ENCODE results near the gene MFSD6.
"Not testable (repeated sequence)": the region's sequence is repeated elsewhere in the genome, so short reads cannot be mapped to it uniquely, and the experiment has no call there.

MFSD6 gene

GRCh38 chr2:190404487-190404886 is 3.7 kb upstream of the MFSD6 start:
- DNase-seq (ENCODE audit: insufficient read length, low spot score) (no peak), FAIRE-seq (no peak)

GRCh38 chr2:190405070-190405469 is 3.1 kb upstream of the MFSD6 start:
- DNase-seq (ENCODE audit: insufficient read length, low spot score), result no peak
- FAIRE-seq, result no peak

- no peak for DNase-seq (ENCODE audit: insufficient read length, low spot score)
- no peak for FAIRE-seq
These were observed 2.2 kb upstream of the MFSD6 start for GRCh38 chr2:190405995-190406394.

DNA sequence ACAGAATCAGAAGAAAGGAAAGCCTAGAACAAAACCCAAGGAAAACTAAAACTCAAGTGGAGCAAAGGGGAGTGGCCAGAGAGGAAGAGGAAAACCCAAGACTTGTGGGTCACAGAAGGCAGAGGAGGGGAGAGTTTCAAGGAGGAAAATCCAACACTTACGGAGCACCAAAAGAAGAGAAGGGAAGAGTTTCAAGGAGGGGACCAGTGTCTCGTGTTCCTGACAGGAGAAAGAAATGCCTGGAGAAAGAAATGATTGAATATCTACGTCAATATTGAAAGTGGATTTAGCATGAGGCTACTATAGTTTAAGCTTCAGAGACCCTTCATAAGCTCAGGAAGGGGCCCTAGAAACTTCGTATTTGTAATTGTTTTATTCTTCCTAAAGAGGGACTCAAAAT is 1.4 kb upstream of the MFSD6 start:
- no peak for FAIRE-seq
- DNase-seq (ENCODE audit: insufficient read length, low spot score), result no peak

GRCh38 chr2:190407246-190407661 is 901 bp upstream of the MFSD6 start:
- FAIRE-seq, result peak; percentile 38
- no peak for DNase-seq (ENCODE audit: insufficient read length, low spot score)

GRCh38 chr2:190408538-190409271 is 550 bp downstream of the MFSD6 start:
- FAIRE-seq, result no peak
- DNase-seq (ENCODE audit: insufficient read length, low spot score), result peak; percentile 64

- DNase-seq (ENCODE audit: insufficient read length, low spot score) (no peak), FAIRE-seq (no peak)
These were observed 1.5 kb downstream of the MFSD6 start for GRCh38 chr2:190409616-190410015.

GRCh38 chr2:190410166-190410565 is 2.0 kb downstream of the MFSD6 start:
- FAIRE-seq (no peak), DNase-seq (ENCODE audit: insufficient read length, low spot score) (no peak)

DNA sequence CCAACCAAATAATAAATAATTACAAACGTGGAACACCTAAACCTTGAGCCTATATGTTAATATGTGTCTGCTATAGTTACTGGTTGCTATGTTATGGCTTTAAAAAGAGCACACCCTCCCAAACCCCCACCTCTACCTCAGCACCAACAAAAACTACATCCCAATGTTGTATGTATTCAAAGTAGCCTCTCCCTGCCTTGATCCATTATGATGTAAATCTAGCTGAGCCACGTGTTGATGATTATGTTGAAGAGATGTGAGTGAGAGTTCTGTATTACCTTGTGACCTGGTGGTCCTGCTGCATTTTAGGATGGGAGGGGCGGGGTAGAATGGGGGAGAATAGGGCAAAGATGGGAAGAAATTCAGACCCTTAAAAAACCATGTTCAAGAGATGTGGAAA is 4.8 kb downstream of the MFSD6 start:
- DNase-seq (ENCODE audit: insufficient read length, low spot score) (no peak), FAIRE-seq (no peak)

DNA sequence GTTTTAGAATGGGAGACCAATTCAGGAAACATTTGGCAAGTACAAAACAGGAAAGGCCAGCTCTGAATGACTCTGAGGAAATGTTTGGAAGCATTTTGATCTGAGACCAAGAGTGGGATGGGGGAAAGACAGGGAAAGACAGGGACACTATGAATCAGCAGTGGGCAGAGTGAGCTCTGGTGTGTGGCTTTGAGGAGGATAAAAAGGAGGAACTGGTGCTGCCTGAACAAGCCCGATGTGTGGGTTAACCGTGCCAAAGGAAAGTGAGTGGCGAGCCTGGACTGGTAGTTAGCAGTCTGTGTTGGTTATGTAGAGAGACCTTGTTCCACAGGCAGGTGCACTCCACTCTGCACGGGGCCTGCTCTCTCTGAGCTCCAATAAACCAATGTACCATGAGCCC is 5.3 kb downstream of the MFSD6 start:
- no peak for FAIRE-seq
- no peak for DNase-seq (ENCODE audit: insufficient read length, low spot score)

DNA sequence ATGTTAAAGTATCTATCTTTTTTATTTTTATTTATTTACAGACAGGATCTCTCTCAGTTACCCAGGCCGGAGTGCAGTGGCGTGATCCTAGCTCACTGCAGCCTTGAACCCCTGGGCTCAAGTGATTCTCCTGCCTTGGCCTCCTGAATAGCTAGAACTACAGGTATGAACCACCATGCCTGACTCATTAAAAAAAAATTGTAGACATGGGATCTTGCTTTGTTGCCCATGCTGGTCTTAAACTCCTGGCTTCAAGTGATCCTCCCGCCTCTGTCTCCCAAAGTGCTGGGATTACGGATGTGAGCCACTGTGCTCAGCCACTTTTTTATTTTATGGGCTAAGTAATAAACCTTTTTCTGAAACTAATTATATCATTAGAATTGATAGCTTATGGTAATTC is 7.1 kb downstream of the MFSD6 start:
- FAIRE-seq (no peak), DNase-seq (ENCODE audit: insufficient read length, low spot score) (no peak)

DNA sequence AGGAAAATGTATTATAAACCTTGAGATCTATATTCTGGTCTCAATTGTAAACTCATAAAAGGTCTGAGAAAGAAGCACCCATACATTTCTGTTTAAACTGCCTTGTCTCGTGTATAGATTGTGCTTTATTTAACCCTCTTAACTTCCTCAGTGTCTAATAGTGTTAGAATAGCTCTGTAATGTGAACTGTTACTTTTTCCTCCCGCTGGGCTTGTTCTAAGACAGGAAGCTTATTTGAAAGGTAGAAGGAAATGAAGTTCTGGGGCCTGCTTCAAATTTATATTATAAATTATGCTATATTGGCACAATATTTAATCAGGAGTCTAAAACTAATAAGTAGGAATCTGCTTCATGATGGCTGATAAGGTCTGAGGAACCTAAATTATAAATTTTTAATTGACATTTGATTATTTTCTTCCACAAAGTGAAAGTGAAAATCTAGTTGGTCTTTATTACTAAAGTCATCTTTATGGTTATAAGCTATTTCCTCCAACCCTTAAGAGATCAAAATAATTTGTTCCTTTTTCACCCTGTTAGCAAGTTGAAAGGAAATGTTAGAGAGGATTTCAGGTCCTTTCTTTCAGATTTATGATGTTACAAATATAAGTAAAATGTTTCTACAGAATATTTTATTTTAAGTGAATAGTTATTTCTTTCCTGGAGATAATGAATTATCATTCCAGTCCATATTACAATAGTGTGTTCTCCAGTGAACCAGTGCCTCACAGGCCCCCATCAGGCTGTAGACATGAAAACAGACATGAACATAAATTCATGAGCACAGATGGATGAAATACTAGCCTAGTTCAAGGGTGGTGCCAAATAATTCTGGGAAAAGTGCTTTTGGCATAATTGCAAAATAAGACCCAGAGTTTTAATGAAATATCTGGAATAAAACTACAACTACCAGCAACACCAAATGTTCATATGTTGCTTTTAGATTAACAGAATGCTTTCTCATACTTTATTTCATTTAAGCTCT is 7.9 kb downstream of the MFSD6 start:
- no peak for DNase-seq (ENCODE audit: insufficient read length, low spot score)
- FAIRE-seq, result no peak

DNA sequence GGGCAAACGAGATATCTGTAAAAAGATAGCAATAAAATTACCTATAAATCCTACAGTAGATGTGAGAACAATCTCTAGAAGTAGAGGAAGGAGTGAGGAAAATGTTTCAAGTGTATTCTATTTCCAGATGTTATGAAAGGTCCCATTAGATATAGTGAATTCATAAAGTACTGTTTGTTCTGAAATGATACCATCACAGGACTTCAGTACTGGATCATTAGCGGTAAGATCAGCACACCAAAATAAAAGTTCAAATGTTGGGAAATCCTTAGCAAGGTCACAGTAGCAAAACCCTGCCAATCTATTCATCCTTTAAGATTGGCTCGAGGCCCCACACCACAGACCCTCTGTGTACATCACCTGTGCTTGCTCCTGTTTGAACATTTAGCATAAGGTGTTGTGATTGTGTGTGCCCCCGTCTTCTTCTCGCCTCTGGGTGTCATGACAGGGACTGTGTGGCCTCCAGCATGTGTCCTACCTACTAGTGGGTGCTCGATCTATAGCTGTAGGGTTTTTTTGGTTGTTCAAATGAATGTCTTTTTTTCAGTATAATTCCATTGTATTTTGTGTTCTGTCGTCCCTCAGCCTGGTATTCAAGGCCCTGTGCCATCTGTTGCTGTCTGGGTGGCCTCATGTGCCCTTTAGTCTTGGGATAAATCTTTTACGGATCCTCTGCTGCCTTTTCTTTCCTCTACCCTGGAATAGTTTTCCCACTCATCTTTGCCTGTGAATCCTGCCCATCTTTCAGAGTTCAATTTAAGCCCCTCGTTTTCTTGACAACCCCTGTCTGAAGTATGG is 9.1 kb downstream of the MFSD6 start:
- FAIRE-seq (no peak), DNase-seq (ENCODE audit: insufficient read length, low spot score) (no peak)

- DNase-seq (ENCODE audit: insufficient read length, low spot score) (no peak), FAIRE-seq (no peak)
These were observed 10.6 kb downstream of the MFSD6 start for GRCh38 chr2:190418727-190419126.

GRCh38 chr2:190420801-190421200 is 12.6 kb downstream of the MFSD6 start:
- FAIRE-seq, result no peak
- no peak for DNase-seq (ENCODE audit: insufficient read length, low spot score)

GRCh38 chr2:190425221-190425866 is 17.2 kb downstream of the MFSD6 start:
- DNase-seq (ENCODE audit: insufficient read length, low spot score), result no peak
- no peak for FAIRE-seq

- DNase-seq (ENCODE audit: insufficient read length, low spot score) (no peak), FAIRE-seq (no peak)
These were observed 17.9 kb downstream of the MFSD6 start for GRCh38 chr2:190425883-190426658.

DNA sequence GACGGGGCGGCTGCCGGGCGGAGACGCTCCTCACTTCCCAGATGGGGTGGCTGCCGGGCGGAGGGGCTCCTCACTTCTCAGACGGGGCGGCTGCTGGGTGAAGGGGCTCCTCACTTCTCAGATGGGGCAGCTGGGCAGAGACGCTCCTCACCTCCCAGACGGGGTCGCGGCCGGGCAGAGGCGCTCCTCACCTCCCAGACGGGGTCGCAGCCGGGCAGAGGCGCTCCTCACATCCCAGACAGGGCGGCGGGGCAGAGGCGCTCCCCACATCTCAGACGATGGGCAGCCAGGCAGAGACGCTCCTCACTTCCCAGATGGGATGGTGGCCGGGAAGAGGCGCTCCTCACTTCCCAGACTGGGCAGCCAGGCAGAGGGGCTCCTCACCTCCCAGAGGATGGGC is 22.7 kb downstream of the MFSD6 start:
- not testable (repeated sequence) for DNase-seq (ENCODE audit: insufficient read length, low spot score); FAIRE-seq

- no peak for FAIRE-seq
- DNase-seq (ENCODE audit: insufficient read length, low spot score), result no peak
These were observed 23.8 kb downstream of the MFSD6 start for GRCh38 chr2:190431907-190432306.
